ENCODE measurements around the gene HAL. TPM values are rescaled to one million over a fixed set of nuclear protein-coding genes. Genes with fewer than 3 reads are reported as not detected.

HAL gene
- total and polyA plus RNA-seq, 2 of the 13 experiments (the other 11 are each of a cell fraction or from before 2014, with no cell fraction given), result 0.89 to 37.8 TPM

DNA sequence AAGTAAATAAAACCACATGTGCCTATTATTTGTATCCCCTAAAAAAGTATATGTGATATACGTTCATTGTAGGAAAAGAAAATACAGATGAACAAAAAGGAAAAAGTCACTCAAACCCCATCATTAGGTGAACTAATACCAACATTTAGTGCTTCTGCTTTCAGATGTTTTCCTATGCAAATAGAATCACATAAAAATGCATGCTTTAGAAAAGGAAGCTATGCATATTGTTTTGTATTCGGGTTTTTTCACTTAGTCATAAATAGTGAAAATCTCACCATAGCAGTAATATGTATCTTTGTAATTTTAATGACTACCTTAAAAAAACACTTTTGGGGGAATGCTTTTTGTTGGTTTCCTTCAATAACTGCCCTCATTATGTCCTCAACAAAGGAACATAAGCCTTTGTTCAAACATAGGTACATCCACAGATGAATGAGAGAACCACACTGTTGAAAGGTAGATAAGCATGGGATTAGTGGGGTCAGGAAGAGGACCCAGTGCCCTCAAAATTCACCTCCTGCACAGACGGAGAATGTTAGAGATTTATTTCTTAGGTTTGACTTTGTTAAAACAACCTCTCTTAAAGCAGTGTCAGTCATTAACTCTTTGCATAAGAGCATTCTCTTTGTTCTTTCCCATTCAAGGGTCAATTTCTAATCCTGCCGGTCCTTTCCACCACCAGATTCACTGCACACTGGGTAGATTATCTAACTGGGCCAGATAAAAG, 46.5 kb downstream of the HAL start (continued):
- TF ChIP-seq, protein P1, sequence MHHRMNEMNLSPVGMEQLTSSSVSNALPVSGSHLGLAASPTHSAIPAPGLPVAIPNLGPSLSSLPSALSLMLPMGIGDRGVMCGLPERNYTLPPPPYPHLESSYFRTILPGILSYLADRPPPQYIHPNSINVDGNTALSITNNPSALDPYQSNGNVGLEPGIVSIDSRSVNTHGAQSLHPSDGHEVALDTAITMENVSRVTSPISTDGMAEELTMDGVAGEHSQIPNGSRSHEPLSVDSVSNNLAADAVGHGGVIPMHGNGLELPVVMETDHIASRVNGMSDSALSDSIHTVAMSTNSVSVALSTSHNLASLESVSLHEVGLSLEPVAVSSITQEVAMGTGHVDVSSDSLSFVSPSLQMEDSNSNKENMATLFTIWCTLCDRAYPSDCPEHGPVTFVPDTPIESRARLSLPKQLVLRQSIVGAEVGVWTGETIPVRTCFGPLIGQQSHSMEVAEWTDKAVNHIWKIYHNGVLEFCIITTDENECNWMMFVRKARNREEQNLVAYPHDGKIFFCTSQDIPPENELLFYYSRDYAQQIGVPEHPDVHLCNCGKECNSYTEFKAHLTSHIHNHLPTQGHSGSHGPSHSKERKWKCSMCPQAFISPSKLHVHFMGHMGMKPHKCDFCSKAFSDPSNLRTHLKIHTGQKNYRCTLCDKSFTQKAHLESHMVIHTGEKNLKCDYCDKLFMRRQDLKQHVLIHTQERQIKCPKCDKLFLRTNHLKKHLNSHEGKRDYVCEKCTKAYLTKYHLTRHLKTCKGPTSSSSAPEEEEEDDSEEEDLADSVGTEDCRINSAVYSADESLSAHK (CRISPR knock-in tag; IDR thresholded peaks at IDR 0.05; ENCODE audit: borderline replicate concordance), result no peak
- TF ChIP-seq, protein P2, sequence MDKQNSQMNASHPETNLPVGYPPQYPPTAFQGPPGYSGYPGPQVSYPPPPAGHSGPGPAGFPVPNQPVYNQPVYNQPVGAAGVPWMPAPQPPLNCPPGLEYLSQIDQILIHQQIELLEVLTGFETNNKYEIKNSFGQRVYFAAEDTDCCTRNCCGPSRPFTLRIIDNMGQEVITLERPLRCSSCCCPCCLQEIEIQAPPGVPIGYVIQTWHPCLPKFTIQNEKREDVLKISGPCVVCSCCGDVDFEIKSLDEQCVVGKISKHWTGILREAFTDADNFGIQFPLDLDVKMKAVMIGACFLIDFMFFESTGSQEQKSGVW (CRISPR knock-in tag; IDR thresholded peaks at IDR 0.05; ENCODE audit: borderline replicate concordance), result no peak
- TF ChIP-seq ZNF124 (CRISPR knock-in tag; IDR thresholded peaks at IDR 0.05) (0 out of 2 replicates have a peak, but pooled peaks have one; percentile 56), HOXA5 (CRISPR knock-in tag; IDR thresholded peaks at IDR 0.05) (no peak), ZKSCAN5 (CRISPR knock-in tag; IDR thresholded peaks at IDR 0.05) (no peak), PITX1 (CRISPR knock-in tag; IDR thresholded peaks at IDR 0.05) (peak; percentile 99), ZBTB20 (CRISPR knock-in tag; IDR thresholded peaks at IDR 0.05; ENCODE audit: borderline replicate concordance, low read depth) (no peak), GFI1 (CRISPR knock-in tag; IDR thresholded peaks at IDR 0.05; ENCODE audit: borderline replicate concordance) (peak; percentile 93), ZNF746 (CRISPR knock-in tag; IDR thresholded peaks at IDR 0.05) (no peak), ZNF546 (CRISPR knock-in tag; conservative IDR thresholded peaks at IDR 0.05) (no peak)
- TF ChIP-seq, protein P3, sequence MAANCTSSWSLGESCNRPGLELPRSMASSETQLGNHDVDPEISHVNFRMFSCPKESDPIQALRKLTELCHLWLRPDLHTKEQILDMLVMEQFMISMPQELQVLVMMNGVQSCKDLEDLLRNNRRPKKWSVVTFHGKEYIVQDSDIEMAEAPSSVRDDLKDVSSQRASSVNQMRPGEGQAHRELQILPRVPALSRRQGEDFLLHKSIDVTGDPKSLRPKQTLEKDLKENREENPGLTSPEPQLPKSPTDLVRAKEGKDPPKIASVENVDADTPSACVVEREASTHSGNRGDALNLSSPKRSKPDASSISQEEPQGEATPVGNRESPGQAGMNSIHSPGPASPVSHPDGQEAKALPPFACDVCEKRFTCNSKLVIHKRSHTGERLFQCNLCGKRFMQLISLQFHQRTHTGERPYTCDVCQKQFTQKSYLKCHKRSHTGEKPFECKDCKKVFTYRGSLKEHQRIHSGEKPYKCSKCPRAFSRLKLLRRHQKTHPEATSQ (CRISPR knock-in tag; IDR thresholded peaks at IDR 0.05; ENCODE audit: borderline replicate concordance), result peak; percentile 42; the same call in 1 of the 2 replicates
- TF ChIP-seq, protein P4, sequence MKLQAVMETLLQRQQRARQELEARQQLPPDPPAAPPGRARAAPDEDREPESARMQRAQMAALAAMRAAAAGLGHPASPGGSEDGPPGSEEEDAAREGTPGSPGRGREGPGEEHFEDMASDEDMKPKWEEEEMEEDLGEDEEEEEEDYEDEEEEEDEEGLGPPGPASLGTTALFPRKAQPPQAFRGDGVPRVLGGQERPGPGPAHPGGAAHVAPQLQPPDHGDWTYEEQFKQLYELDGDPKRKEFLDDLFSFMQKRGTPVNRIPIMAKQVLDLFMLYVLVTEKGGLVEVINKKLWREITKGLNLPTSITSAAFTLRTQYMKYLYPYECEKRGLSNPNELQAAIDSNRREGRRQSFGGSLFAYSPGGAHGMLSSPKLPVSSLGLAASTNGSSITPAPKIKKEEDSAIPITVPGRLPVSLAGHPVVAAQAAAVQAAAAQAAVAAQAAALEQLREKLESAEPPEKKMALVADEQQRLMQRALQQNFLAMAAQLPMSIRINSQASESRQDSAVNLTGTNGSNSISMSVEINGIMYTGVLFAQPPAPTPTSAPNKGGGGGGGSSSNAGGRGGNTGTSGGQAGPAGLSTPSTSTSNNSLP (IDR thresholded peaks at IDR 0.05; ENCODE audit: low read depth, low read length), result peak; percentile 53; the same call in 1 of the 2 replicates
- TF ChIP-seq, protein P5, sequence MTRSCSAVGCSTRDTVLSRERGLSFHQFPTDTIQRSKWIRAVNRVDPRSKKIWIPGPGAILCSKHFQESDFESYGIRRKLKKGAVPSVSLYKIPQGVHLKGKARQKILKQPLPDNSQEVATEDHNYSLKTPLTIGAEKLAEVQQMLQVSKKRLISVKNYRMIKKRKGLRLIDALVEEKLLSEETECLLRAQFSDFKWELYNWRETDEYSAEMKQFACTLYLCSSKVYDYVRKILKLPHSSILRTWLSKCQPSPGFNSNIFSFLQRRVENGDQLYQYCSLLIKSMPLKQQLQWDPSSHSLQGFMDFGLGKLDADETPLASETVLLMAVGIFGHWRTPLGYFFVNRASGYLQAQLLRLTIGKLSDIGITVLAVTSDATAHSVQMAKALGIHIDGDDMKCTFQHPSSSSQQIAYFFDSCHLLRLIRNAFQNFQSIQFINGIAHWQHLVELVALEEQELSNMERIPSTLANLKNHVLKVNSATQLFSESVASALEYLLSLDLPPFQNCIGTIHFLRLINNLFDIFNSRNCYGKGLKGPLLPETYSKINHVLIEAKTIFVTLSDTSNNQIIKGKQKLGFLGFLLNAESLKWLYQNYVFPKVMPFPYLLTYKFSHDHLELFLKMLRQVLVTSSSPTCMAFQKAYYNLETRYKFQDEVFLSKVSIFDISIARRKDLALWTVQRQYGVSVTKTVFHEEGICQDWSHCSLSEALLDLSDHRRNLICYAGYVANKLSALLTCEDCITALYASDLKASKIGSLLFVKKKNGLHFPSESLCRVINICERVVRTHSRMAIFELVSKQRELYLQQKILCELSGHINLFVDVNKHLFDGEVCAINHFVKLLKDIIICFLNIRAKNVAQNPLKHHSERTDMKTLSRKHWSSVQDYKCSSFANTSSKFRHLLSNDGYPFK (CRISPR knock-in tag; IDR thresholded peaks at IDR 0.05; ENCODE audit: borderline replicate concordance), result no peak
- TF ChIP-seq, protein P6, sequence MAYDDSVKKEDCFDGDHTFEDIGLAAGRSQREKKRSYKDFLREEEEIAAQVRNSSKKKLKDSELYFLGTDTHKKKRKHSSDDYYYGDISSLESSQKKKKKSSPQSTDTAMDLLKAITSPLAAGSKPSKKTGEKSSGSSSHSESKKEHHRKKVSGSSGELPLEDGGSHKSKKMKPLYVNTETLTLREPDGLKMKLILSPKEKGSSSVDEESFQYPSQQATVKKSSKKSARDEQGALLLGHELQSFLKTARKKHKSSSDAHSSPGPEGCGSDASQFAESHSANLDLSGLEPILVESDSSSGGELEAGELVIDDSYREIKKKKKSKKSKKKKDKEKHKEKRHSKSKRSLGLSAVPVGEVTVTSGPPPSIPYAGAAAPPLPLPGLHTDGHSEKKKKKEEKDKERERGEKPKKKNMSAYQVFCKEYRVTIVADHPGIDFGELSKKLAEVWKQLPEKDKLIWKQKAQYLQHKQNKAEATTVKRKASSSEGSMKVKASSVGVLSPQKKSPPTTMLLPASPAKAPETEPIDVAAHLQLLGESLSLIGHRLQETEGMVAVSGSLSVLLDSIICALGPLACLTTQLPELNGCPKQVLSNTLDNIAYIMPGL (CRISPR knock-in tag; IDR thresholded peaks at IDR 0.05; ENCODE audit: borderline replicate concordance in 1 of 2, low read depth in 1 of 2), result peak in 1 of 2 experiments; percentile 25; a peak in 1 of 4 replicates
- TF ChIP-seq, protein P7, sequence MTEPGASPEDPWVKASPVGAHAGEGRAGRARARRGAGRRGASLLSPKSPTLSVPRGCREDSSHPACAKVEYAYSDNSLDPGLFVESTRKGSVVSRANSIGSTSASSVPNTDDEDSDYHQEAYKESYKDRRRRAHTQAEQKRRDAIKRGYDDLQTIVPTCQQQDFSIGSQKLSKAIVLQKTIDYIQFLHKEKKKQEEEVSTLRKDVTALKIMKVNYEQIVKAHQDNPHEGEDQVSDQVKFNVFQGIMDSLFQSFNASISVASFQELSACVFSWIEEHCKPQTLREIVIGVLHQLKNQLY (CRISPR knock-in tag; IDR thresholded peaks at IDR 0.05), result peak; percentile 71; the same call in 1 of the 2 replicates
